GM18909 (cell line): ENCODE results near the gene SUGP1.

Experiments
- ATAC-seq: cut with Tn5 transposase; IDR thresholded peaks from one replicate; pipeline ENCODE4 v1.9.1; 2021; ENCODE audit warnings: mild to moderate bottlenecking; ENCODE audit not compliant: unreplicated experiment, poor library complexity

SUGP1 gene

GRCh38 chr19:19342086-19343015, 22.0 kb upstream of the SUGP1 start:
- no peak for ATAC-seq

DNA sequence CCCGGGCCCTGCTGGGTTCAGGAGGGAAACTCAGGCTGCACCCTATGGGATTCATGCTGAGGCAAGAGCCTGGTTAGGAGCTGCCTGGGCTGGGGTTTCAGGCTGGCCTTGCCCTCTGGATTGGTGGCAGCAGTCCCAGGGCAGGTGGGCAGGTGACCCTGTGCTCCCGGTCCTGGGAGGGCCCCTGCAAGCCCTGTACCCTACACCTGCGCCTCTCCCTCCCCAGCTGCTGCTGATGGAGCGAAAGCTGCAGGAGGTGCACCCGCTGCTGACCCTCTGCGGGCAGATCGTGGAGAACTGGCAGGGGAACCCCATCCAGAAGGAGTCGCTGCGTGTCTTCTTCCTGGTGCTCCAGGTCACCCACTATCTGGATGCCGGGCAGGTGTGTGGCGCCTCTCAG, 20.7 kb upstream of the SUGP1 start:
- no peak for ATAC-seq

- no peak for ATAC-seq
Measured at GRCh38 chr19:19338082-19338481, 17.8 kb upstream of the SUGP1 start.

DNA sequence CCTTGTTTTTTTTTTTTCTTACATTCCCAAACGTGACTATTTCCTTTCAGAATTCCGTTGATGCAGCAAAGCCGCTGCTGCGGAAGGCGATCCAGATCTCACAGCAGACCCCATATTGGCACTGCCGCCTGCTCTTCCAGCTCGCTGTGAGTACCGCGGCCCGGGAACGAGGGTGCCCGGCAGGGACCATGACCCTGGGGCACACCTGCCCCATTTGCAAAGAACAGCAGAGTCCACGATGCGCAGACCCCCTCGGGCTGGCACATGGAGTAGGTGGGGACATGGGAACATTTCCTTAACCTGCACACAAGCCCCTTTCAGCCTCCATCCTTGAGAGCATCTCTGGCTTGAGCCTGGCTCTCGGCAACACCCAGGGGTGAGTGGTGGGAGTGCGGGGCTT, 16.8 kb upstream of the SUGP1 start:
- ATAC-seq, result no peak

- no peak for ATAC-seq
Measured at GRCh38 chr19:19336597-19336996, 16.3 kb upstream of the SUGP1 start.

DNA sequence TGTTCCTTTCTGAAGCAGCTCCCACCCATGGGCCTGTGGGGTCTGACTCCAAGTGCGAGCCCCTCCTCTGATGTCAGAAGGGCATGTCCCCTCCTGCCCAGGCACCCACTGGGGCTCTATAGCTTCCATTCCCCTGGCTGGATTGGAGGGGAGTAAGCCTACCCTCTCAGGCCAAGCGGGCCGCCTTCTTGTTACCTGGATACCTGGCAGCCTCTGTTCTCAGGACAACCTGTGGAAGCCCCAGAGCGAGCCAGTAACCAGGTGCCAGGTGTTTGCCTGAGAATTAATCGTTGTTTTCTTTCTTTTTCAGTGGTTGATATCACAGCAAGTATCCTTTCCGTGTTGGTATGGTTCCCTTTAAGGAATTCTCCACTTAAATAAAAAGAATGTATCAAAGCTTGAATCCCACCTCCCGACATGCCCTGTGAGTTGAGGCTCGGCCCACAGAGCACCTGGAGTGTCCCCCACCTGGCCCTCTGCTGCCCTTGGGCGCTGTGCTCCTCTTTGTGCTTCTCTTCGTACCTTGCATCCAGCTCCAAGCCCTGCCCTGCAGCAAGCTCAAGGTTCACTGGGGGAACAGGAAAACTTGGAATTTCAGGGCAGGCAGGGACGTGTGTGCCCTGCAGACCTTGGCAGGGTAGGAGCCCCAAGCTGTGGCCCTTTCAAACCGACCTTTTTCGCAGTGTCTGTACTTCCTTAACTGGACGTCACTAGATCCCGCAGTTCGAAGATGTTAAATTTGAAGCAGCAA, 15.3 kb upstream of the SUGP1 start:
- no peak for ATAC-seq

DNA sequence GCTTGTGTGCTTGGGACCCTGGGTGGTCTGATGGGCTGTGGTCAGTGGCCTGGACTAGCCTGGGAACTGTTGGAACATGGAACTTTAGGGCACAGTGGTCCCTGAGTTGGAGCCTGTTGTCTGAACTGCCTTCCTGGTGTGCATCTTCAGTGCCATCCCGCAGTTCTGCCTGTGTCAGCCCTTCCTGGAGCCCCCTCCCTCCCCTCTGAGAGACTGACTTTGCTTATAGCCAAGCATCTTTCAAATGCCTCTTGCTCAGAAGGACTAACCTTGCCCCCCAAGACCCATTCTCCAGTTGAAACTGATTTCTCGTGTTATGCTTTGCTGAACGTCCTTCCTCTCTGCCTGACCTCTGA, 14.7 kb upstream of the SUGP1 start:
- ATAC-seq, result no peak

- no peak for ATAC-seq
Measured at GRCh38 chr19:19334063-19334988, 14.0 kb upstream of the SUGP1 start.

GRCh38 chr19:19329126-19329525, 8.8 kb upstream of the SUGP1 start:
- ATAC-seq, result no peak

DNA sequence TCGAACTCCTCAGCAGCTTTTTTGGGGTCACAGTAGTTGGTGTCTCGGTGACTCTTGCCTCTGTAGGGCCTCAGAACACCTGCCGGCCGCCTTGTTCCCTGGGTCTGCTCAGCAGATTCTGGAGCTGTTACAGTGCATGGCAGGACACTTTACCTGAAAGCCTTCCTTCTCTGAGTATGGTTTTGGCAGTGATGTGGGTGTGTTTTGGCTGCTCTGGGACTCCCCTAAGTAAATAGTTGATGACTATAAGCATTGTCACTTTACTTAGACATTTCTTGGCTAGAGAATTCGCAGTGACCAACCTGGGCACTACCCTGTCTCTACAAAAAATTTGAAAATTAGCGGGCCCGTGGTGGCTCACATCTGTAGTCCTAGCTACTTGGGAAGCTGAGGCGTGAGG, 7.4 kb upstream of the SUGP1 start:
- ATAC-seq, result no peak

DNA sequence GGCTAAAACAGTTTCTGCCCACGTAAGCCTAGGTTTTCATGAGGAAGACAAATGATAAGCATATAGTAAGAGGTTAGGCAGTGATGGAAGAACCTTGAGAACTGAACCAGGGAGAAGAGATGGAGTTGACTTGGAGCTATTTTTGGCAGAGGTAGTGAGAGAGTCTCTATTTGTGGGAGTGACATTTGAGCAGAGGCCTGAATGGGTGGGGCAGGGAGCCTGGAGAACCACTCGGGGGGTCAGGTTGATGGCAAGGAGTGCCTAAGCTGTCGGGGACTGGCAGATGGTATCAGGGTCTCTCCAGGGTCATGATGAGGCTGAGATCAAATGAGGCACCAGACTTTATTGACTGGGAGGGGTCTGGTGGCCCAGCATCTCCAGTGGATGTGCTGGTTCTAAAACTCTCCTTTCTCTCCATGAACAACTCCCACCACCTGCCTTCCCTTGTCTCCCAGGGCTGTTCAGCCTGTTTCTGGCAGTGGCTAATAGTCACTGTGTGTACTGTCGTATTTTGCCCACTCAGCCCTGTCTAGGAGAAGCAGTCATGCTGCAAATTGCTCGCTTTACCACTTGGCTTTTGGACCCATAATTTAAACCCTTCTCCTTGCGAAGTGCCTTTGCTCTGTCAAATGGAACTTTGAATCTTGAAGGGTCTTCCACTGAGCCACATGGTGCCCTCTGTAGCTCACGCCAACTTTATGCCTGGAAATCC, 3.9 kb upstream of the SUGP1 start:
- ATAC-seq, result no peak

- no peak for ATAC-seq
Measured at GRCh38 chr19:19321141-19321577, 850 bp upstream of the SUGP1 start.

- no peak for ATAC-seq
Measured at GRCh38 chr19:19319732-19320360, 463 bp downstream of the SUGP1 start.

- no peak for ATAC-seq
Measured at GRCh38 chr19:19316082-19316481, 4.2 kb downstream of the SUGP1 start.

GRCh38 chr19:19315444-19315843, 4.9 kb downstream of the SUGP1 start:
- no peak for ATAC-seq

DNA sequence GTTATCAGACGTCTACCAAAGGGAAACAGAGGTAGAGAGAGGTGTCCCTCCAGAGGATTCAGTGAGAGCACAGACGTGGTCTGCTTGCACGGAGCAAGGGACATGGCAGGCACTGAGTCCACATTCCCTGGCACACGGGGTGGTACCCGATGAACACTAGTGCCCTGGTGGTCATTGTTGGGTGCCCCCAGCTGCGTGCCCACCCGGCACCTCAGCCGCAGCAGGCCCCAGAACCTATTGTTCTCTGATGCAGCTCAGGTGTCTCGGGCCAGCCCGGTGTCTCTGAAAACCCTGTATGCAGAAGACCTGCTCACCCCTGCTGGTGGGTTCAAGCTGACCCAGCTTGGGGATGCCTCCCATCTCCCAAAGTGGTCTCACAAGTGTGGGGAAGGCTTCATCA, 11.9 kb downstream of the SUGP1 start:
- no peak for ATAC-seq

DNA sequence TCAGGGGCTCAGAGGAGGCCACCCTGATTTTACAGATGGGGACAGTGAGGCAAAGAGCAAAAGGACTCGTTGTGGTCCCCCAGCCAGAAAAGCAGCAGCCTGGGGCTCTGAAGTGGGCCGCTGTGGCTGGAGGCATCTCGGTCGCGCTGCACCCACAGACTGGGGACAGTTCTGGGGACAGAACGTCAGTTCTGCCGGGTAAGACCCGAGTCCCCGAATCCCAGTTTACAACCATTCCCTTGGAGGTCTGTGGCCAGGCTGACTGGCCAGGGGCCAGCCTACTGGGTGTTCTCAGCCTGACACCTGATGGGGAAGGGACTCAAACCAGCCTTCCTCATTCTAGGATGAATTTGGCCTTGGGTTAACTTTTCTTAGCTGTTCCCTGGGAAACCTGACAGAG, 14.1 kb downstream of the SUGP1 start:
- no peak for ATAC-seq

DNA sequence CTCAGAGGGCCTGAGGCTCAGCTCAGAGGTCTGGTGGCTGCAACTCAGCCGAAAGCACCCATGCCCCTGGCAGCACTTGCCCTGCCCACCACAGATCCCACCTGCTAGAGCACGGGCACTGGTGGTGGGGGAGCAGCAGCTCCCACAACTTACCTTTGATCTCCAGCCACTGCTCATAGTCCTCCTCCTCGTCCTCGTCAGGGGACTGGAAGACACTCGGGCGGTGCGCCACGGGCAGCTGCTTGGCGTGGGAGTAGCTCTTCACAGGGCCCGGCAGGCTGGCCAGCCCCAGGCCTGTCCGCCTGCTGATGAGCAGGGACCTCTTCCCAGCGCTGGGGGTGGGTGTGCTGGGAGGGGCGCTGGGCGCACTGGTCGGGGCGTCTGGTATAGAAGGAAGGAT, 14.6 kb downstream of the SUGP1 start:
- no peak for ATAC-seq

- no peak for ATAC-seq
Measured at GRCh38 chr19:19305066-19305465, 15.2 kb downstream of the SUGP1 start.
